Pons (tissue), 1 donor: ENCODE results near the gene PCDHGA1.

ENCODE experiments used
- DNase-seq: peaks from one replicate; pipeline ENCODE4 v3.0.0-alpha.2; 2016; ENCODE audit warnings: low spot score

Gene PCDHGA1

GRCh38 chr5:141514330-141515133 lies 184.2 kb downstream of the PCDHGA1 start:
- DNase-seq, result no peak

DNA sequence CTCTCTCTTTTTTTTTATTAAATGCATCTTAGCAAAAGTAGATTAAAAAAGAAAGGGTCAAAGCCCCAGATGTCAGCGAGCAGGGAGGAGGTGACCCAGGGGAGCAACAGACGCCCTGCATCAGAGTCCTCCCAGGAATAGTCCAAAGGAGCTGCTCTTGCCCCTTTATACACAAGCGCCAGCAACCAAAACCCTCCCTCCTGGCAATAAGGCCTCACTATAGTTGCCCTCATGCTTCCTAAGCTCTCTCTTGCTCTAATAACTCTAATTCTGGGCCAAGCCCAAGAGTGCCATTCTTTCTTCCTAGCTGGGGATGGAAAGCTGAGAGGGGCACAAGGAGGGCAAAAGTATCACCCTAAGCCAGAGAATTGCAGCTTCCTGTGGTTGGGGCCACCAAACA lies 184.8 kb downstream of the PCDHGA1 start:
- DNase-seq, result no peak

DNA sequence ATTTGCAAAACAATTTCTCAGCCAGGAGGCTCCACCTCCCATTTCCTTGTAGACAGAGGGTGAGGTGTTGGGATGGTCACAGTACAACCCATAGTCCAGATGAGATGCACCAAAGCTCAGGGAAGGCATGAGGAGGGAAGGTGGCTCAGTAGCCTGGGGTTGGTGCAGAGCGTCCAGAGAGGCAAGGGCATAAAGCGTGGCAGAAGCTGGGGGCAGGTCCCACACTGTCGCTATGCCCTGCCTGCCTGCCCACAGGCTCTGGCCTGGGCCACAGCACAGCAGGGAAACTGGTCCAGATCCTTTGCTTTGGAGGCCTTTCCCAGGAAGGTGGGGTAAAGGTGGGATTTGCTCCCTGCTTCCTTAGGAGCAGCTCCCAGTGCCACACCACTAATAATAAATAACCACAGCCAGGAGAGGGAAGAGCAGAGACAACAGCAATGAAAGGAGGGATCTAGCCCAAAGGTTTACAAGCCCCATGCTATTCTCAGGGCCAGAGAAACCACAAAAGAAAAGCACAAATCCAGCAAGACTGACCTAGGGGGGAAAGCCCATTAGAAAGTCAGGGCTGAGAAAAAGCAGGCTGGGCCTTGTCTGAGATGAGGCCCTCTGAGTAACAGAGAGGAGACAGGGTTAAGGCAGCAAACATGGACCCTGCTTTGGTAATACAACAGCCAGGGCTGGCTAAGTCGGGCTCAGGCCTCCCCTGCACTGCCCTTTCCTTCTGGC lies 185.8 kb downstream of the PCDHGA1 start:
- DNase-seq, result no peak

- DNase-seq, result no peak
Measured at GRCh38 chr5:141516672-141517025, 186.3 kb downstream of the PCDHGA1 start.

- no peak for DNase-seq
Measured at GRCh38 chr5:141517312-141517711, 187.0 kb downstream of the PCDHGA1 start.

- no peak for DNase-seq
Measured at GRCh38 chr5:141517880-141518617, 187.7 kb downstream of the PCDHGA1 start.

GRCh38 chr5:141518618-141519015 lies 188.3 kb downstream of the PCDHGA1 start:
- no peak for DNase-seq

GRCh38 chr5:141519605-141520565 lies 189.6 kb downstream of the PCDHGA1 start:
- DNase-seq, result no peak

- peak; percentile 98 for DNase-seq
Measured at GRCh38 chr5:141521244-141521781, 191.0 kb downstream of the PCDHGA1 start.

DNA sequence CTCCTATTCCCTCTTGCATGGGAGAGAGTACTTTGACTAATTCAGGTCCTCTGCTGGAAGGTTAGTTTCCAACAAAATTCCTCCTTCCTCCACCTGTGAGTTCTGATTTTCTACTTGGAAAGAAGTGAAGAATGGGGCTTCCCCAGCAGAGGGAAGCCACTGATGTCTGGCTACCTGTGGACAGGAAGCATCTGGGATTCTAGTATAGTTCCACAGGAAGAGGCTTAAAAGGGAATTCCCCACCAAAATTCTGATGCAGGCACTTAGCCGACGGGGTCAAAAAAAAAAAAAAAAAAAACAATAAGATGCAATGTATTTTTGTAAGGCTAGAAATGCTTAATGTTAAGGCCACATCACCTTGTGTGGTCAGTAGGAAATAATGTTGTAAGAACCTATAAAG lies 192.0 kb downstream of the PCDHGA1 start:
- DNase-seq, result no peak

- DNase-seq, result no peak
Measured at GRCh38 chr5:141523991-141524390, 193.7 kb downstream of the PCDHGA1 start.

GRCh38 chr5:141524604-141525597 lies 194.6 kb downstream of the PCDHGA1 start:
- peak; percentile 88 for DNase-seq

GRCh38 chr5:141525653-141526052 lies 195.3 kb downstream of the PCDHGA1 start:
- DNase-seq, result no peak

GRCh38 chr5:141527426-141527825 lies 197.1 kb downstream of the PCDHGA1 start:
- no peak for DNase-seq

- DNase-seq, result no peak
Measured at GRCh38 chr5:141528291-141528984, 198.1 kb downstream of the PCDHGA1 start.

GRCh38 chr5:141529002-141529401 lies 198.7 kb downstream of the PCDHGA1 start:
- DNase-seq, result no peak

DNA sequence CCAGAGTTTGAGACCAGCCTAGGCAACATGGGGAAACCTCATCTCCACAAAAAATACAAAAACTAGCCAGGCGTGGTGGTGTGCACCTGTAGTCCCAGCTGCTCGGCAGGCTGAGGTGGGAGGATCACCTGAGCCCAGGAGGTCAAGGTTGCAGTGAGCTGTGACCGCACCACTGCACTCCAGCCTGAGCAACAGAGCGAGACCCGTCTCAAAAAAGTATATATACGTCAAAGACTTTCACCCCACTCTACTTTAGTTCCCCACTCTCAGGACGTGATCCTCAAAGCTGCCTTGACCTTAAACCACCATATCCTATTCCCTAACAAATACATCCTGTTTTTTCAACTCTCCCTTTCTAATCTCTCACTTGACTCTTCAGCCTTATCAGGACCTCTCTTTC lies 199.6 kb downstream of the PCDHGA1 start:
- no peak for DNase-seq

DNA sequence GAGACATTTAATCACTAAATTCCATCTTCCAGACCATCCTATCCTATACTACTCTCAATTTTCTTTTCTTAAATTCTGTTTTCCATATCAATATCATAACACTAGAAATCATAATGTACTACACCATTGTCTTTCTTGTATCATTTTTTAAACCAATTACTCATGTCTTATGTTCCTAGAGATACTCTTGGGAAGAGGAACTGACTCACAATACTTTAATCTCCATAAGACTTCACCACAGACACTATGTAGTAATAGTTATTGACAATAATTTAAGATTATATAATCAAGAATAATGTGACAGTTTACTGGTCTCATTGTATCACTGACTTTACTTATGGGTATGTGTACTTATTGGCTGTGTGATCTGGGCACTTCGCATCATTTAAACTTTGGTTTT lies 202.4 kb downstream of the PCDHGA1 start:
- DNase-seq, result no peak

DNA sequence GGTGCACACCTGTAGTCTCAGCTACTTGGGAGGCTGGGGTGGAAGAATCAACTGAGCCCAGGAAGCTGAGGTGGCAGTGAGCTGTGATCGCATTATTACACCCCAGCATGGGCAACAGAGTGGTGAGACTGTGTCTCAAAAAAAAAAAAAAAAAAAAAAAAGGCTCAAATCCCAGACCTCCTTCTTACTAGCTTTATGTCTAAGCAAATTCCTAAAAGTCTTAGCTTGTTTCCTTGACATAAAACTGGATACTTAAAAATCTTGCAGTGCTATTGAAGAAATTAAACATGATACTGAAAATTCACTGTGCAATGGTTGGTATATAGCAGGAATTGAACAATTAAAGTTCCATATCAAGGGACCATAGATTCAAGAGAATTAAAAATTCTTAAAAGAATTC lies 203.6 kb downstream of the PCDHGA1 start:
- no peak for DNase-seq
